Neural cell (in vitro differentiated cells): Measurements from ENCODE around the gene HEYL.

Experiments
- CTCF ChIP-seq: fragments of 450-650 bp; IDR thresholded peaks from 2 replicates; pipeline ENCODE4 v1.5.1; 2014; ENCODE audit warnings: antibody characterized with exemption, mild to moderate bottlenecking, moderate library complexity; ENCODE audit not compliant: poor library complexity, severe bottlenecking
- EP300 ChIP-seq: fragments of 450-650 bp; conservative IDR thresholded peaks from 2 replicates; pipeline ENCODE4 v1.6.1; 2014; ENCODE audit warnings: antibody characterized with exemption, mild to moderate bottlenecking, moderate library complexity; ENCODE audit not compliant: poor library complexity, severe bottlenecking
- EZH2 ChIP-seq: fragments of 200-600, 300-800 bp; shearing (Covaris generic), sonication (generic); IDR thresholded peaks from 2 replicates; pipeline ENCODE4 v1.6.1; 2014; ENCODE audit warnings: antibody characterized with exemption, low read length, borderline replicate concordance, mild to moderate bottlenecking; ENCODE audit not compliant: insufficient read depth, poor library complexity, severe bottlenecking
- MXI1 ChIP-seq: fragments of 450-650 bp; conservative IDR thresholded peaks from 2 replicates; pipeline ENCODE4 v1.6.1; 2014; ENCODE audit warnings: antibody characterized with exemption, mild to moderate bottlenecking; ENCODE audit not compliant: poor library complexity, severe bottlenecking
- POLR2AphosphoS5 ChIP-seq: IDR thresholded peaks from 2 replicates; pipeline ENCODE4 v1.6.1; 2012
- RAD21 ChIP-seq: fragments of 450-650 bp; conservative IDR thresholded peaks from 2 replicates; pipeline ENCODE4 v1.6.1; 2014; ENCODE audit warnings: antibody characterized with exemption, mild to moderate bottlenecking, moderate library complexity
- TAF1 ChIP-seq: IDR thresholded peaks from 2 replicates; pipeline ENCODE4 v1.6.1; 2012; ENCODE audit warnings: low read depth

- no peak for TF ChIP-seq CTCF
- TF ChIP-seq POLR2AphosphoS5, result no peak
- TF ChIP-seq EP300, result no peak
- TF ChIP-seq TAF1, result no peak
- TF ChIP-seq EZH2, result no peak
- TF ChIP-seq RAD21, result no peak
- TF ChIP-seq MXI1, result no peak
Measured at GRCh38 chr1:39608921-39609320, 30.5 kb downstream of the HEYL start.
